Ishikawa (cell line): ENCODE results near the gene PCSK2.
A peak's percentile ranks its signal among the peaks of the same experiment; 100 is the strongest.

ENCODE experiments used
- CEBPB ChIP-seq: IDR thresholded peaks from 2 replicates; pipeline ENCODE4 v1.6.1; 2012
- CREB1 ChIP-seq: IDR thresholded peaks from 2 replicates; pipeline ENCODE4 v1.6.1; 2012; ENCODE audit warnings: low read depth
- EGR1 ChIP-seq: IDR thresholded peaks from 2 replicates; pipeline ENCODE4 v1.6.1; 2012
- EP300 ChIP-seq: IDR thresholded peaks from 2 replicates; pipeline ENCODE4 v1.6.1; 2012; ENCODE audit warnings: borderline replicate concordance
- FOXM1 ChIP-seq: IDR thresholded peaks from 2 replicates; pipeline ENCODE4 v1.6.1; 2012; ENCODE audit warnings: low read depth, borderline replicate concordance
- NFIC ChIP-seq: IDR thresholded peaks from 2 replicates; pipeline ENCODE4 v1.6.1; 2012
- RAD21 ChIP-seq: IDR thresholded peaks from 2 replicates; pipeline ENCODE4 v1.6.1; 2012; ENCODE audit warnings: low read depth
- TAF1 ChIP-seq: IDR thresholded peaks from 2 replicates; pipeline ENCODE4 v1.6.1; 2012; ENCODE audit warnings: low read depth, mild to moderate bottlenecking
- TCF12 ChIP-seq: IDR thresholded peaks from 2 replicates; pipeline ENCODE4 v1.6.1; 2012; ENCODE audit warnings: low read depth
- TEAD4 ChIP-seq: IDR thresholded peaks from 2 replicates; pipeline ENCODE4 v1.6.1; 2012
- YY1 ChIP-seq: IDR thresholded peaks from 2 replicates; pipeline ENCODE4 v1.6.1; 2012; ENCODE audit warnings: low read depth
- ZBTB7A ChIP-seq: IDR thresholded peaks from 2 replicates; pipeline ENCODE4 v1.6.1; 2012; ENCODE audit warnings: low read depth
- TF ChIP-seq, protein P1 (sequence below): IDR thresholded peaks from 2 replicates; pipeline ENCODE4 v1.6.1; 2012
- TF ChIP-seq, protein P2 (sequence below): IDR thresholded peaks from 2 replicates; pipeline ENCODE4 v1.6.1; 2012; ENCODE audit warnings: low read depth, mild to moderate bottlenecking
- TF ChIP-seq, protein P3 (sequence below): IDR thresholded peaks from 2 replicates; pipeline ENCODE4 v1.6.1; 2012

Gene PCSK2

DNA sequence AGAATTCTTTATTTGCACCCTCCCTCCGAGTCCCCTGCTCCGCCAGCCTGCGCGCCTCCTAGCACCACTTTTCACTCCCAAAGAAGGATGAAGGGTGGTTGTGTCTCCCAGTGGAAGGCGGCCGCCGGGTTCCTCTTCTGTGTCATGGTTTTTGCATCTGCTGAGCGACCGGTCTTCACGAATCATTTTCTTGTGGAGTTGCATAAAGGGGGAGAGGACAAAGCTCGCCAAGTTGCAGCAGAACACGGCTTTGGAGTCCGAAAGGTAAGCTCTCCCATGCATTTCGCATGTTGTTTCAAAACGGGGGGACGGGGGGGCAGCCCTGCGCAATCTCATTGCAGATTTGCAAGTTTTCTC is 357 bp downstream of the PCSK2 start:
- TF ChIP-seq, protein P1, sequence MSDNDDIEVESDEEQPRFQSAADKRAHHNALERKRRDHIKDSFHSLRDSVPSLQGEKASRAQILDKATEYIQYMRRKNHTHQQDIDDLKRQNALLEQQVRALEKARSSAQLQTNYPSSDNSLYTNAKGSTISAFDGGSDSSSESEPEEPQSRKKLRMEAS, result no peak
- TF ChIP-seq YY1 (no peak), EP300 (no peak), CEBPB (no peak), TEAD4 (no peak), FOXM1 (no peak), TCF12 (no peak), TAF1 (no peak), CREB1 (no peak), RAD21 (no peak), NFIC (no peak), EGR1 (no peak), ZBTB7A (no peak)
- TF ChIP-seq, protein P2, sequence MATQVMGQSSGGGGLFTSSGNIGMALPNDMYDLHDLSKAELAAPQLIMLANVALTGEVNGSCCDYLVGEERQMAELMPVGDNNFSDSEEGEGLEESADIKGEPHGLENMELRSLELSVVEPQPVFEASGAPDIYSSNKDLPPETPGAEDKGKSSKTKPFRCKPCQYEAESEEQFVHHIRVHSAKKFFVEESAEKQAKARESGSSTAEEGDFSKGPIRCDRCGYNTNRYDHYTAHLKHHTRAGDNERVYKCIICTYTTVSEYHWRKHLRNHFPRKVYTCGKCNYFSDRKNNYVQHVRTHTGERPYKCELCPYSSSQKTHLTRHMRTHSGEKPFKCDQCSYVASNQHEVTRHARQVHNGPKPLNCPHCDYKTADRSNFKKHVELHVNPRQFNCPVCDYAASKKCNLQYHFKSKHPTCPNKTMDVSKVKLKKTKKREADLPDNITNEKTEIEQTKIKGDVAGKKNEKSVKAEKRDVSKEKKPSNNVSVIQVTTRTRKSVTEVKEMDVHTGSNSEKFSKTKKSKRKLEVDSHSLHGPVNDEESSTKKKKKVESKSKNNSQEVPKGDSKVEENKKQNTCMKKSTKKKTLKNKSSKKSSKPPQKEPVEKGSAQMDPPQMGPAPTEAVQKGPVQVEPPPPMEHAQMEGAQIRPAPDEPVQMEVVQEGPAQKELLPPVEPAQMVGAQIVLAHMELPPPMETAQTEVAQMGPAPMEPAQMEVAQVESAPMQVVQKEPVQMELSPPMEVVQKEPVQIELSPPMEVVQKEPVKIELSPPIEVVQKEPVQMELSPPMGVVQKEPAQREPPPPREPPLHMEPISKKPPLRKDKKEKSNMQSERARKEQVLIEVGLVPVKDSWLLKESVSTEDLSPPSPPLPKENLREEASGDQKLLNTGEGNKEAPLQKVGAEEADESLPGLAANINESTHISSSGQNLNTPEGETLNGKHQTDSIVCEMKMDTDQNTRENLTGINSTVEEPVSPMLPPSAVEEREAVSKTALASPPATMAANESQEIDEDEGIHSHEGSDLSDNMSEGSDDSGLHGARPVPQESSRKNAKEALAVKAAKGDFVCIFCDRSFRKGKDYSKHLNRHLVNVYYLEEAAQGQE, result no peak
- TF ChIP-seq, protein P3, sequence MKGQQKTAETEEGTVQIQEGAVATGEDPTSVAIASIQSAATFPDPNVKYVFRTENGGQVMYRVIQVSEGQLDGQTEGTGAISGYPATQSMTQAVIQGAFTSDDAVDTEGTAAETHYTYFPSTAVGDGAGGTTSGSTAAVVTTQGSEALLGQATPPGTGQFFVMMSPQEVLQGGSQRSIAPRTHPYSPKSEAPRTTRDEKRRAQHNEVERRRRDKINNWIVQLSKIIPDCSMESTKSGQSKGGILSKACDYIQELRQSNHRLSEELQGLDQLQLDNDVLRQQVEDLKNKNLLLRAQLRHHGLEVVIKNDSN, result no peak

DNA sequence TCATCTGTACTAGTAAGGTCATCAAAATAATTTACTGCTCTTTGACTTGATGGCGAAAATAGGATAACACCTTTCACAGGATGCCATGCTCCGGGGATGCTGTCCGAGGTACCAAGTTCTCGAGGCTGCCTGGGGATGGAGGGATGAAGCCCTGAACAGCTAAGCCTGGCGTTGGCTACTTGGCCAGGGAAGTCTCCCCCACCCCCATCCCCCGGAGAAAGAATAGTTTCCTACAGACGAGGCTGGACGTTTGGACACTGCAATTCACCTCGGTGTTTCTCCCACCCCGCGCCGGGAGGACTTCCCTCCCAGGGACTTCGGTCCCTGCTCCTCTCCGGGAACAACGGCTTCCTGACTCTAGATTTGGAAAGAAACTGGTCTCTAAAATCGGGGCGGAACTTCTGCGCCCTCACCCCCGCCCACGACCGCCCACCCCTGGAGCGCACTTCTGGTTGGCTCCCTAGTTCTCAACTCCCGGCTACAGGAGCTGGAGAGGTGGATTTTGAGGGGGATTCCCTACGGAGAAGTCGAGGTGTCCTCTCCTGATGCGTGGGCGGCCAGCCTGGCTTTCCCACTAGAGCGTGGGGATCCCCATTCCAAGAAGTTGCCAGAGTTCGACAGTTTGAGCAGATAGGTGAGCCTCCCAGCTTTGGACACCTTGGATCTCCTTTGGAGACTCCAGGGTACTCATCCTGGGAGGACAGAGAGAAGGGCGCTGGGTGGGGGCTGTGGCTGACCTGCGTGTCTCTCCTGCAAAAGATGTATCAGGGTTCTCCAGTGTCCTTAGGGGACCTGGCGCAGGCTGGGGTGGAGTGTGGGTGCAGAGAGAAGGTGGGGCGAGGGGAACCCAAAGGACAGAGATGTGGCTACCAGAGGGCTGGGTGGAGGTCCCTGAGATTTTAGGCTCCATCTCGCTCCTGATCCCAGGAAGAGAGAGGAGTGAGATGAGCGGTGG is 1.1 kb downstream of the PCSK2 start:
- TF ChIP-seq, protein P2, result peak; percentile 70
- TF ChIP-seq TCF12, result no peak

DNA sequence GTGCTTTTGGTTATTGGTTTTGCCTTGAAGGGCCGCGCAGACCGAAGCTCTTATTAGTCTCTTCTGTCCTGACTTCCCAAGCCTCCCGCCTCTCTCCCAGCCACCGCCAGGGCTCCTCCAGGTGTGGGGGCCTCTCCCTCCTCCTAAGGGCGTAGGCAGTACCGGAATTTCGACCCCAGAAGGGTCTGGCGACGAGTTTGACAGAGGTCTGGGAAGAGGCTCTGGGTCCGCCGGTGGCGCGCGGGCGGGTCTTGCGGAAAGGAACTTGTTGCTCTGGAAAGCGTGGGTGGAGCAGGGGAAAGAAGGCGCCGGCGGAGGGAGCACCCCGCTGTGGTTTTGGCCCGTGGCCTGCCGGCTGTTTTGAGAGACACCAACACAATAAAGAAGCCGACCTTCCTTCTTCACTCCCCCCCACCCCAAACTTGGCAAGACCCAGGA is 1.8 kb downstream of the PCSK2 start:
- TF ChIP-seq RAD21 (no peak), TEAD4 (no peak), TAF1 (no peak), EGR1 (peak; percentile 55; the same call in 1 of the 2 replicates), TCF12 (no peak)

DNA sequence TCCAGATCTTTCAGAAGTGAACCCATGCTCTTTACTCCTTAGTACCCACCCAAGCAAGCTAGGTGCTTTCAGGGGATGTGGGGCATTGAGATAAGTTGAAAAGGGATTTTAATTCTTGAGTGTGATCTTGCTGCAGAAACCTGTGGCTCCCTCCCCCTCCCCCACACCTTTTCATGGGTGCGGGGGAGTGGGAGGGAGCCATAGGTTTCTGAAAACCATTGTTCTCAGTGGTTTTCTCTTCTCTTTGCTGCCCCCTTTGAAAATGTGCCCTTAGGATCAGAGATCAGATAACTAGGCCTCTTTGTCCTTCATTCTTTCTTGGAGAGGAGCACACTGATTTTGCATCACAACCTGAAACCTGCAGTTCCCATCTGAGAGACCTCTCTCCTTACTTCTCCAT is 2.4 kb downstream of the PCSK2 start:
- TF ChIP-seq, protein P3, result no peak
- no peak for TF ChIP-seq RAD21
- no peak for TF ChIP-seq CREB1
- TF ChIP-seq EGR1, result no peak
- TF ChIP-seq YY1, result no peak
- TF ChIP-seq ZBTB7A, result no peak

DNA sequence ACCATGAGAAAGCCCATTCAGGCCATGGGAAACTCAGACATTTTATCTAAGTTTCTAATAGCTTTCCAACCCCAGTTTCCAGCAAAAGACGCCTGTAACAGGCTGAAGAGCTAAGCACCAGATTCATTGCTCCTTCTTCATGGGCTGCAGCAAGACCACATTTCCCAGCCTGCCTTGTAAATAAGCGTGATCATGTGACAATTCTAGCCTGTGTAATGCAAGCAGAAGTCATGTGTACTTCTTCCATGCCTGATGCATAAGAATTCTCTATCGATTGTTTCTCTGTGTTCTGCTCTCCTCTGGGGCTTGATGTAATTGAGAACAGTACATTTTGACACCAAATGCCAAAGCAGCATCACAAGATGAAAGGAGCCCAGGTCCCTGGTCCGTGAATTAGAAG is 6.8 kb downstream of the PCSK2 start:
- TF ChIP-seq TCF12, result no peak
- TF ChIP-seq FOXM1, result no peak
- TF ChIP-seq CREB1, result no peak
- no peak for TF ChIP-seq ZBTB7A
- no peak for TF ChIP-seq RAD21
- no peak for TF ChIP-seq TAF1
- TF ChIP-seq, protein P3, result peak; percentile 66

DNA sequence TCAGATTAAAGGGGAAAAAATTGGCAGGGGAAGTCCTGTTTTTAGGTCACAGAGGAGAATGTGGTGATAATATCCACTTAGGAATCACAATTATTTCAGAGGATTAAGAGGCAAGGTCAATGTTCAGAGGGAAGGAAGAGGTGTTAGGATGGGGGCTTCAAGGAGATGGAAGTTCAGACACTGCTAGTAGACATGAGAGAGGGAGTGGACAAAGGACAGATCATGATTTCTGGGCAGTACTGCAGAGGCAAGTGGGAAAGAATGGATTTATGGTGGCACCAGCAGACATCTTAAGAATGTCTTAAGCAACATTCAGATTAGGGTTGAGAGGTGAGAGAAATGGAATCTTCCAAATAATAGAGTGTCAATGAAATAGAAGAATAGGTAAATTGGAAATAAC is 9.9 kb downstream of the PCSK2 start:
- TF ChIP-seq RAD21, result no peak
- TF ChIP-seq, protein P1, result no peak
- TF ChIP-seq ZBTB7A, result no peak
- TF ChIP-seq, protein P3, result no peak
